Chondrocyte (in vitro differentiated cells): ENCODE results near the gene ELMO1. TPM values are rescaled to one million over a fixed set of nuclear protein-coding genes. Genes with fewer than 3 reads are reported as not detected.

Experiments
- DNase-seq: peaks from one replicate; pipeline ENCODE4 v3.0.0; 2021; ENCODE audit warnings: mixed read lengths, low spot score
- H3K27ac Mint-ChIP-seq: one replicate; pipeline ENCODE4 v1.8.0; 2021; ENCODE audit warnings: mild to moderate bottlenecking, moderate library complexity, mixed read lengths; ENCODE audit not compliant: unreplicated experiment
- H3K27me3 Mint-ChIP-seq: 2 replicates; pipeline ENCODE4 v1.8.0; 2021; ENCODE audit warnings: low read depth, mixed read lengths
- H3K36me3 Mint-ChIP-seq: 2 replicates; pipeline ENCODE4 v1.8.0; 2021; ENCODE audit warnings: low read depth, mixed read lengths
- H3K4me1 Mint-ChIP-seq: 2 replicates; pipeline ENCODE4 v1.8.0; 2021; ENCODE audit warnings: low read depth, mild to moderate bottlenecking, mixed read lengths
- H3K4me3 Mint-ChIP-seq: one replicate; pipeline ENCODE4 v1.8.0; 2021; ENCODE audit warnings: mild to moderate bottlenecking, moderate library complexity, mixed read lengths; ENCODE audit not compliant: unreplicated experiment
- H3K9me3 Mint-ChIP-seq: 2 replicates; pipeline ENCODE4 v1.8.0; 2021; ENCODE audit warnings: low read depth, mixed read lengths
- total RNA-seq: library from RNA; stranded (reverse); gene quantifications from 3 replicates; pipeline ENCODE4 v1.2.1, GENCODE V29; 2021
- TF ChIP-seq, protein P1 (sequence below): fragments of 200-600 bp; sonication (generic); IDR thresholded peaks from 2 replicates; pipeline ENCODE4 v1.5.0; 2021; ENCODE audit warnings: antibody characterized with exemption, mild to moderate bottlenecking, moderate library complexity

The ELMO1 gene
- total RNA-seq, 1 donor from 2014 or later: 0.42 TPM

DNA sequence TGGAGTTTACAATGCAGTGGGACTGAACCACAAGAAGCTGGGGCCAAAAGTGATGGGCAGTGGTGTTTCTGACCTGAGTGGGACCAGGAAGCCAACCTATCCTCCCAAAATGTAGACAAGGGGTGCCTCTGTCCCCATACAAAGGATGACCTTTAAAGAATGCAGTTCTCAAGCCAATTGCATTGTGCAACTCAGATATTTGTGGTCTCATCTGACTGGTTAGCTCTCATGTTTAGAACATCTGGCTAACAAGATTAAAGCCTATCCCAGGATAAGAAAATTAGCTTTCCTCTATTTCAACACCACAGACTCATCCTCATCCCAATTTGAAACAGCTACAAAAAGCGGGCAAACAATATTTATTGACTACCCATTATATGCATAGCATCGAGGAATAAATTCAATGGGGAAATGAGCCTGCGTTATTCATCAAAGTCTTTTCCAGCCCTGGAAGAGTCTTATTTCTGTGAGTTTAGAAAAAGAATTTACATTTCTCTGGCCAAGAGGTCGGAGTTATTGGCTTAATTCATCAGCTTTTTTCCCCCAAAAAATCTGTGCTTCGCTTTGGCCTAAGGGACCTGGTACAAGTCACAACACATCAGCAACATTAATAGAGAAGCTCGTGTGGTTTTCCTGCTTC, 26.7 kb downstream of the ELMO1 start:
- Mint-ChIP-seq H3K27me3 (peaks cover 3% of the 10 kb centered on the region), H3K27ac (no peak overlapping the region), H3K36me3 (no peaks in the 10 kb centered on the region), H3K4me3 (no peak overlapping the region), H3K9me3 (no peaks in the 10 kb centered on the region), H3K4me1 (no peaks in the 10 kb centered on the region)
- no peak for DNase-seq
- TF ChIP-seq, protein P1, sequence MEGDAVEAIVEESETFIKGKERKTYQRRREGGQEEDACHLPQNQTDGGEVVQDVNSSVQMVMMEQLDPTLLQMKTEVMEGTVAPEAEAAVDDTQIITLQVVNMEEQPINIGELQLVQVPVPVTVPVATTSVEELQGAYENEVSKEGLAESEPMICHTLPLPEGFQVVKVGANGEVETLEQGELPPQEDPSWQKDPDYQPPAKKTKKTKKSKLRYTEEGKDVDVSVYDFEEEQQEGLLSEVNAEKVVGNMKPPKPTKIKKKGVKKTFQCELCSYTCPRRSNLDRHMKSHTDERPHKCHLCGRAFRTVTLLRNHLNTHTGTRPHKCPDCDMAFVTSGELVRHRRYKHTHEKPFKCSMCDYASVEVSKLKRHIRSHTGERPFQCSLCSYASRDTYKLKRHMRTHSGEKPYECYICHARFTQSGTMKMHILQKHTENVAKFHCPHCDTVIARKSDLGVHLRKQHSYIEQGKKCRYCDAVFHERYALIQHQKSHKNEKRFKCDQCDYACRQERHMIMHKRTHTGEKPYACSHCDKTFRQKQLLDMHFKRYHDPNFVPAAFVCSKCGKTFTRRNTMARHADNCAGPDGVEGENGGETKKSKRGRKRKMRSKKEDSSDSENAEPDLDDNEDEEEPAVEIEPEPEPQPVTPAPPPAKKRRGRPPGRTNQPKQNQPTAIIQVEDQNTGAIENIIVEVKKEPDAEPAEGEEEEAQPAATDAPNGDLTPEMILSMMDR: no peak

DNA sequence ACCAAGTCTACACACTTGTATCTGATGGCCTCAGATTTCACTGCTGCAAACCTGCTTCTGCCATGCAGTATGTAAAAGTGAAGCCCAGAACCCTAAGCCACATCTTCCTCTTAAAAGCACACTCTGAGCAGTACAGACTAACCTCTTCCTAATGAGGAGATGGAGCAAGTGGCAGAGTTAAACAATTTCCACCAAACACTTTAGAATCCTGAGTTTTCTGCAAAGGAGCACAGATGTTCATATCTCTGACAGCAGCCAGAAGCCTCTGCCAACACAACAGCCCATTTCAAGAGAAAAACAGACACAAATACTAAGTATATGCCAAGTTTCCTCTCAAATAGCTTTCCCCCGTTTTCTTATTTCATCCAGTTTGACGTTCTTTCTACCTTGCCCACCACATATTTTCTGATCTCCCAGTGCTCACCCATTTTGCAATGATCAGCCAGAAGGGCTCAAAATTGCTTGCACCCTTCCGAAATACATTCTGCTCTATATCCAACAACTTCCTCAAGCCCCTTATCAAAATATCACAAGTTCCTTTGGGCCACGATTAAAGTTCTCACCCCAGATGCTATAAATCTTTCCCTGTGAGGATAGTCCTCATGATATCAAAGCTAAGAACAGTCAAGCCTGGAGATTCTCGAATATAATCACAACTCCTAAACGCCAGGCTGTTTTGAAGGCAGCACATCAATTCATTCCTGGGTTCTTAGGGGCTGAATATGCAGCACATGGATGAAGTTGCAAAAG, 27.5 kb downstream of the ELMO1 start:
- TF ChIP-seq, protein P1: no peak
- H3K27ac Mint-ChIP-seq: no peak overlapping the region
- no peaks in the 10 kb centered on the region for H3K36me3 Mint-ChIP-seq
- H3K4me3 Mint-ChIP-seq: no peak overlapping the region
- no peaks in the 10 kb centered on the region for H3K4me1 Mint-ChIP-seq
- no peak for DNase-seq
- H3K27me3 Mint-ChIP-seq: peaks cover 3% of the 10 kb centered on the region
- H3K9me3 Mint-ChIP-seq: no peaks in the 10 kb centered on the region

GRCh38 chr7:37419496-37419895, 29.2 kb downstream of the ELMO1 start:
- Mint-ChIP-seq H3K4me3 (no peak overlapping the region), H3K9me3 (no peaks in the 10 kb centered on the region), H3K27me3 (peaks cover 3% of the 10 kb centered on the region), H3K4me1 (no peaks in the 10 kb centered on the region), H3K36me3 (no peaks in the 10 kb centered on the region), H3K27ac (no peak overlapping the region)
- TF ChIP-seq, protein P1: no peak
- DNase-seq: no peak

- Mint-ChIP-seq H3K27ac (no peak overlapping the region), H3K36me3 (no peaks in the 10 kb centered on the region), H3K4me1 (no peaks in the 10 kb centered on the region), H3K27me3 (peaks cover 3% of the 10 kb centered on the region), H3K4me3 (no peak overlapping the region), H3K9me3 (no peaks in the 10 kb centered on the region)
- no peak for DNase-seq
- TF ChIP-seq, protein P1: no peak
These were observed 30.3 kb downstream of the ELMO1 start for GRCh38 chr7:37418381-37418780.

DNA sequence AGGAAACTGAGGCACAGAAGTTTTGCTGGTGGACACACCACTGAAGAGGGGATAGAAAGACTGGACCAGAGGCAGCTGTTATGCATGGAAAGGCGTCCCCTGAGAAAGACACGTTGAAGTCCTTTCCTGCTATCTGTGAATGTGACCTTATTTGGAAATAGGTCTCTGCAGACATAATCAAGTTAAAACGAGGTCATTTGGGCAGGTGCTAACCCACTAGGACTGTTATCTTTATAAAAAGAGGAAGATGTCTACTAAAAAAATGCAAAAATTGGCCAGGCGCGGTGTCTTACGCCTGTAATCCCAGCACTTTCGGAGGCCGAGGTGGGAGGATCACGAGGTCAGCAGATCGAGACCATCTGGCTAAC, 31.6 kb downstream of the ELMO1 start:
- H3K27me3 Mint-ChIP-seq: peaks cover 3% of the 10 kb centered on the region
- no peaks in the 10 kb centered on the region for H3K4me1 Mint-ChIP-seq
- H3K9me3 Mint-ChIP-seq: peaks cover 3% of the 10 kb centered on the region
- DNase-seq: no peak
- TF ChIP-seq, protein P1: no peak
- no peak overlapping the region for H3K4me3 Mint-ChIP-seq
- no peak overlapping the region for H3K27ac Mint-ChIP-seq
- H3K36me3 Mint-ChIP-seq: no peaks in the 10 kb centered on the region
